VCaP (cell line): Measurements from ENCODE around the gene SGSM2.
"Not testable (repeated sequence)": the region's sequence is repeated elsewhere in the genome, so short reads cannot be mapped to it uniquely, and the experiment has no call there.

Experiments
- H3K27ac ChIP-seq: fragments of 450-650 bp; 2 replicates; pipeline ENCODE4 v1.5.1; 2017
- CTCF ChIP-seq: fragments of 450-650 bp; conservative IDR thresholded peaks from 2 replicates; pipeline ENCODE4 v1.5.1; 2017; ENCODE audit warnings: mild to moderate bottlenecking, moderate library complexity

Gene SGSM2

GRCh38 chr17:2299756-2300155, 37.5 kb upstream of the SGSM2 start:
- TF ChIP-seq CTCF = no peak
- no peak overlapping the region for H3K27ac ChIP-seq

DNA sequence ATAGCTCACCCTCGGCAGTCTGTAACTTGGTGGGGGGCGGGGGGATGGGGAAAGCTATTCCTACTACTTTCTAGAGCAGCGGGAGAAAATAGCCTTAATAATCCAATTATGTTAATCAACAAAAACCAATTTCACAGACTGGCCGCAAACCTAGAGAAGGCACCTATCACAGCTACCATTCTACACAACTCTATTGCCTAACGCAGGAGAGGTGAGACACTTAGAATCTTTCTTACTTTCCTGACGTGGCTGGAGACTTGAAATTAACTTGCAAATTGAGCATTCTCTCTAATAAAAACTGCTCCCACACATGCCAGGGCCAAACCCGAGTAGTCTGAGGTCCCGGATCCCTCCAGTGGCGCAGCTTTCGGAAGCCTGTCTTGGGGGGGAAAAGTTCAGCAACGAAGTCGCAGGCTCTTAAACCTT, 34.5 kb upstream of the SGSM2 start:
- TF ChIP-seq CTCF = no peak
- peak overlapping the region; percentile 90 for H3K27ac ChIP-seq

DNA sequence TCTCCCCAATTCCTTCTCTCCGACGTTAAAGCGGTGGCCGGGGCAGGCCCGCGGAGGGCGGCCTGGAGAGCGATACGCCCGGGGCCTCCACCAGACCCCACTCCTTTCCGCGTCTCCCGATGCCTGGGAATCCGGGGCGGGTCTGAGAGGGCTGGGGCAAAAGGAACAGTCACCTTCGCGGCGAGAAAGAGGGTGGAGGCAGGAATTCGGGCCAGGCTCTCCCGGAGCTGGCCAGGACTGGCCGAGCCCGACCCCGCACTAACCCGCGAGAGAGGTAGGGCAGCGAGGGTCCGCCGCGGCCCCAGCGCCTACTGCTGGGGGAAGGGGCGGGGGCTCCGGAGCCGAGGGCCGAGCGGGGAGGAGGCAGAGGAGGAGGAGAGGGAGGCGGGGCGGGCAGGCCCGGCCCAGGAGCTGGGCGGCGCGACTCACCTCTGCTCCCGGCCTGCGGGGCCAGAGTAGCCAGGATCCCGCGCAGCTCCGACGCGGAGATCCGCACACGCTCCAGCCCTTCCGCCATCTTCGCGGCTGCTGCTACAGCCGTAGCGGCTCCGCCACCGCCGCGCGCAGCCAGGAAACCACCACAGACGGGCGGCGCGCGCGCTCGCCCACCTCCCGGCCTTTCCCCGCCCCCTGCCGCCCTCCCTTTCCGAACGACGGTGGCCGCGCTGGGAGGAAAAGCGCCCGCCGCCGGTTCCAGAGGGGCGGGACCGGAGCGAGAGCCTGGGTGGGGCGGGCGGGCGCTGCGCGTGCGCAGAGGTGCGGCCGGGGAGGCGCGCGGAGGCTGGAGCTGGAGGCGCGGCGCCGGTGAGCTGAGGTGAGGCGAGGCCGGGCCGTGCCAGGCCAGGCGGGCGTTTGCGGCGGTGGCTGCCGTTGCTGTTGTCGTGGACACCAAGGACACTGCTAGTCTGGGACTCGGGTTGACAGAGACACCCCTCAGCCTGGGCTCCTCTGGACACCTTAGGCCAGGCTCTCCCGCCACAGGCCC, 33.8 kb upstream of the SGSM2 start, which contains the start of the genes SMG6 and SRR:
Gene SMG6, minus strand, starts transcription at position 582 of the 985 bp plus-strand sequence. Its CDS starts 65 bp downstream, at position 517.
Gene SRR, plus strand, starts transcription at position 747 of the 985 bp plus-strand sequence. CDS start 11,611 bp downstream, outside the sequence.
- TF ChIP-seq CTCF = 0 out of 2 replicates have a peak, but pooled peaks have one; percentile 6
- H3K27ac ChIP-seq = peak within 1 kb of the TSS; percentile 90

DNA sequence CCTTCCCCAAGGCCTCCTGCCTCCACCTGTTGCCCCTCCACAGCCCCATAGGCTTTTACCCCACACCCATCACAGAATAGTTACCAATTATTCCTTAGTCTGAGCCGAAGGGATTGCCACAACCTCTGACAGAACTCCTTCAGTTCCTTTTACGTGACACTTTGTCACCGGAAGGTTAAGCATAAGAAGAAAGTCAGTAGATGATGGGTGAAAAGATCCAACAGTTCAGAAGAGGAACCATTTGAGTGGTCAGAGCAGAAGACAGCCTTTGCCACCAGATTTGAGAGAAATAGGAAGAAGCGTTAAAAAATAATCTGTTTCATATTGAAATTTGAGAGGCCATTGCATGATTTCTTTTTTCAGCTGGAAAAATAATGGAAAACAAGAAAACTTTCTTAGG, 32.4 kb upstream of the SGSM2 start:
- no peak for TF ChIP-seq CTCF
- H3K27ac ChIP-seq = no peak overlapping the region

- TF ChIP-seq CTCF = no peak
- no peak overlapping the region for H3K27ac ChIP-seq
Measured at GRCh38 chr17:2309338-2310154, 27.8 kb upstream of the SGSM2 start.

DNA sequence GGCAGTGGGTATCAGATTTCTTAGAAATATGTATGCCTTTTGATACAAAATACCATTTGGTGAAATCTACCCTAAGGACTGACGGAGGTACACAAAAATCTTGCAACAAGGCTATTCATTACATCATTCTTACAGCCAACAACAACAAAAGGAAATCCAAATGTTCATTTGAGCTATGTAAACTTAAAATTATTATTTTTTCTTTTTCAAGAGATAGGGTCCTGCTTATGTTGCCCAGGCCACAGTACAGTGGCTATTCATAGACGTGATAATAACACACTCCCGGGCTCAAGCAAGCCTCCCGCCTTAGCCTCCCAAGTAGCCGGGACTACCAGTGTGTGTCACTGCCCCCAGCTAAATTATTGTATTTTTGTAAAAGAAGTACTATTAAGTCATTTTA, 24.6 kb upstream of the SGSM2 start:
- TF ChIP-seq CTCF = no peak
- no peak overlapping the region for H3K27ac ChIP-seq

- H3K27ac ChIP-seq = not testable (repeated sequence)
Measured at GRCh38 chr17:2316916-2317205, 20.4 kb upstream of the SGSM2 start.
